OCI-LY7 (cell line): ENCODE data around the gene UBR2. TPM values are rescaled to one million over a fixed set of nuclear protein-coding genes. Genes with fewer than 3 reads are reported as not detected.

Experiments used
- BruUV-seq: library from RNA; stranded (reverse); fragments of 400-500 nt; replicated peaks from 2 replicates; lab custom pipeline; 2021; lab: Mats Ljungman, UMichigan
- CTCF ChIA-PET: fragments of 300-600 bp; sonication (Branson Sonifier 250); formaldehyde crosslinking; loops from one replicate; lab custom pipeline; 2022; ENCODE audit warnings: antibody characterized with exemption; ENCODE audit not compliant: unreplicated experiment; lab: Charles Lee
- POLR2A ChIA-PET: fragments of 300-600 bp; sonication (Branson Sonifier 250); formaldehyde crosslinking; loops from one replicate; lab custom pipeline; 2022; ENCODE audit warnings: antibody characterized with exemption; lab: Charles Lee
- DNase-seq: peaks from one replicate; pipeline ENCODE4 v3.0.0-alpha.2; 2015; ENCODE audit warnings: low spot score
- H2AFZ ChIP-seq: fragments of 200-600 bp; sonication (generic), shearing (Covaris generic); 2 replicates; pipeline ENCODE4 v1.6.1; 2014; ENCODE audit warnings: mild to moderate bottlenecking, antibody characterized with exemption, low read length, moderate library complexity
- H3K27ac ChIP-seq: fragments of 200-600 bp; sonication (generic); 2 replicates; pipeline ENCODE4 v1.5.1; 2014; ENCODE audit warnings: mixed run types, low read depth, mild to moderate bottlenecking, moderate library complexity, low read length, inconsistent platforms; ENCODE audit not compliant: poor library complexity, severe bottlenecking
- H3K36me3 ChIP-seq: fragments of 200-600 bp; sonication (generic); 2 replicates; pipeline ENCODE4 v1.6.1; 2014; ENCODE audit warnings: mild to moderate bottlenecking, antibody characterized with exemption, low read length, moderate library complexity, mixed read lengths; ENCODE audit not compliant: insufficient read depth
- H3K4me1 ChIP-seq: fragments of 200-600 bp; sonication (generic); 2 replicates; pipeline ENCODE4 v1.5.1; 2014; ENCODE audit warnings: mild to moderate bottlenecking, low read length; ENCODE audit not compliant: insufficient read depth, poor library complexity, severe bottlenecking
- H3K4me2 ChIP-seq: fragments of 200-600 bp; sonication (generic); 2 replicates; pipeline ENCODE4 v1.6.1; 2014; ENCODE audit warnings: mild to moderate bottlenecking, low read length
- H3K4me3 ChIP-seq: fragments of 200-600 bp; sonication (generic); 2 replicates; pipeline ENCODE4 v1.5.1; 2014; ENCODE audit warnings: mild to moderate bottlenecking, low read depth, low read length; ENCODE audit not compliant: poor library complexity, severe bottlenecking
- H3K79me2 ChIP-seq: fragments of 200-600 bp; sonication (generic); 2 replicates; pipeline ENCODE4 v1.6.1; 2016; ENCODE audit warnings: low read depth, mild to moderate bottlenecking, low read length, moderate library complexity, mixed read lengths; ENCODE audit not compliant: insufficient read depth
- H3K9me2 ChIP-seq: fragments of 200-600 bp; sonication (generic); 2 replicates; pipeline ENCODE4 v1.6.1; 2016; ENCODE audit warnings: mild to moderate bottlenecking, low read length, mixed read lengths; ENCODE audit not compliant: insufficient read depth
- H3K9me3 ChIP-seq: fragments of 200-600 bp; sonication (generic); 2 replicates; pipeline ENCODE4 v1.6.1; 2014; ENCODE audit warnings: mild to moderate bottlenecking, mixed run types, low read length, mixed read lengths
- H4K20me1 ChIP-seq: fragments of 200-600 bp; sonication (generic); 2 replicates; pipeline ENCODE4 v1.6.1; 2014; ENCODE audit warnings: mild to moderate bottlenecking, antibody characterized with exemption, low read length, moderate library complexity, mixed read lengths; ENCODE audit not compliant: insufficient read depth
- EZH2phosphoT487 ChIP-seq: fragments of 200-600 bp; sonication (generic); IDR thresholded peaks from 2 replicates; pipeline ENCODE4 v1.6.1; 2018; ENCODE audit warnings: low read depth, borderline replicate concordance, mild to moderate bottlenecking, mixed run types, antibody characterized with exemption, low read length, moderate library complexity, mixed read lengths
- intact Hi-C: fragments of 100-400 bp; cut with micrococcal nuclease; formaldehyde crosslinking; loops from one replicate; pipeline ENCODE4 v1.10.0; 2022; ENCODE audit not compliant: unreplicated experiment
- total RNA-seq, 2 experiments: library from RNA; depleted of rRNA in 1 of 2; stranded (reverse); fragments of >200 nt in 1 of 2; shearing (Covaris generic) in 1 of 2; gene quantifications; 2 replicates each; pipeline ENCODE4 v1.2.3, GENCODE V29; 2014 to 2022
- TF ChIP-seq, protein P1 (sequence below): fragments of 200-600 bp; sonication (generic); conservative IDR thresholded peaks from 2 replicates; pipeline ENCODE4 v1.5.1; 2014; ENCODE audit warnings: mild to moderate bottlenecking, antibody characterized with exemption, low read length, moderate library complexity, mixed read lengths

Gene UBR2
- total RNA-seq, 2 experiments from 2014 or later, result 17.1 to 26.7 TPM

DNA sequence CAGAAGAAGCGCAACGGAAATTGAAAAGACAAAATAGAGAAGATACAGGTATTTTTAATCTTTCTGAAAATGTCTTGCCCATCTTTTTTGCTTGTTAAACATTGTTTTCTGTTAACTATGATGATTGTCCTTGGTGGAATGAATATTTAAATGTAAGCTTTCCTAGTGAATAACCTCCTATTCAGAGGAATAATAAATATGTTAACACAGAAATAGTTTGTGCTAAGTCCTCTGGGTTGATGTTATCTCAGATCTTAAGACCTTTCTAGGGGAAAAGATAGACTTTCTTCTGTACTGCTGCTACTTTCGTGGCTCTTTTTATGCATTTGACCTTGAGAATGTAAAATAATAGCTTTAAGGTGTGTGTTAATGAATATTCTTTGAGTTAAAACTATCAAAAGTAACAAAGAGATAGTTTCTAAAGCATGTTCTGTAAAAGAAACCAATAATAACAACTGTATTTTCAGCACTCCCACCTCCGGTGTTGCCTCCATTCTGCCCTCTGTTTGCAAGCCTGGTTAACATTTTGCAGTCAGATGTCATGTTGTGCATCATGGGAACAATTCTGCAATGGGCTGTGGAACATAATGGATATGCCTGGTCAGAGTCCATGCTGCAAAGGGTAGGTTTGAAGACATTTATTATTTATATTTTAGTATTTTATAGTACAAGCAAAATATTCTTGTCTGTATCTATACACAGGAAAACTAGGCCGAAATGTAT is 88.4 kb downstream of the UBR2 start:
- Histone ChIP-seq H3K4me2 (no peak overlapping the region), H2AFZ (no peak overlapping the region), H3K27ac (no peak overlapping the region), H3K36me3 (peaks cover 63% of the 10 kb centered on the region), H3K79me2 (no peaks in the 10 kb centered on the region), H3K4me1 (no peaks in the 10 kb centered on the region), H3K9me3 (no peaks in the 10 kb centered on the region), H3K4me3 (no peak overlapping the region), H3K9me2 (no peaks in the 10 kb centered on the region), H4K20me1 (no peaks in the 10 kb centered on the region)
- ChIA-PET POLR2A (interaction anchor here (0.6 kb wide), 1 partner anchor 200 kb away, joined by 4 read pairs; no protein-coding TSS in a partner anchor), CTCF (no interaction called here)
- DNase-seq, result no peak
- TF ChIP-seq, protein P1, sequence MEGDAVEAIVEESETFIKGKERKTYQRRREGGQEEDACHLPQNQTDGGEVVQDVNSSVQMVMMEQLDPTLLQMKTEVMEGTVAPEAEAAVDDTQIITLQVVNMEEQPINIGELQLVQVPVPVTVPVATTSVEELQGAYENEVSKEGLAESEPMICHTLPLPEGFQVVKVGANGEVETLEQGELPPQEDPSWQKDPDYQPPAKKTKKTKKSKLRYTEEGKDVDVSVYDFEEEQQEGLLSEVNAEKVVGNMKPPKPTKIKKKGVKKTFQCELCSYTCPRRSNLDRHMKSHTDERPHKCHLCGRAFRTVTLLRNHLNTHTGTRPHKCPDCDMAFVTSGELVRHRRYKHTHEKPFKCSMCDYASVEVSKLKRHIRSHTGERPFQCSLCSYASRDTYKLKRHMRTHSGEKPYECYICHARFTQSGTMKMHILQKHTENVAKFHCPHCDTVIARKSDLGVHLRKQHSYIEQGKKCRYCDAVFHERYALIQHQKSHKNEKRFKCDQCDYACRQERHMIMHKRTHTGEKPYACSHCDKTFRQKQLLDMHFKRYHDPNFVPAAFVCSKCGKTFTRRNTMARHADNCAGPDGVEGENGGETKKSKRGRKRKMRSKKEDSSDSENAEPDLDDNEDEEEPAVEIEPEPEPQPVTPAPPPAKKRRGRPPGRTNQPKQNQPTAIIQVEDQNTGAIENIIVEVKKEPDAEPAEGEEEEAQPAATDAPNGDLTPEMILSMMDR, result no peak
- TF ChIP-seq EZH2phosphoT487, result no peak
- no TSS peak for BruUV-seq
- intact Hi-C loops, result no loop called here

DNA sequence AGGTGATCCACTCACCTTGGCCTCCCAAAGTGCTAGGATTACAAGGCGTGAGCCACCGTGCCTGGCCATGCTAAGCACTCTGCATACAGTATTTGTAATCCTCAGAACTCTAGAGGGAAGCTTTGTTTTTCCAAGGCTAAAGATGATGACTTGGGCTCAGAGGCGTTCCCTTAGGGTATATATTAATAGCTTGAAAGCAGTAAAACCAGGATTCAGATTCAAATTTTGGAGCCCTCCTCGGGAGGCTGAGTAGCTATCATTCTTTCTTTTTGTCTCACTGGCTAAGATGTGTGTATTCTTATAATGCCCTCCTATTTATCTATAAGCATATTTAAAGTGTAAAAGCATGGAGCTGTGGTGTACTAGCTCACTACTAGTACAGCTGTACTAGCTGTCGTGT is 90.0 kb downstream of the UBR2 start:
- Histone ChIP-seq H3K4me2 (no peak overlapping the region), H3K36me3 (peaks cover 69% of the 10 kb centered on the region), H4K20me1 (no peaks in the 10 kb centered on the region), H3K9me2 (no peaks in the 10 kb centered on the region), H3K4me3 (no peak overlapping the region), H3K9me3 (no peaks in the 10 kb centered on the region), H3K27ac (no peak overlapping the region), H3K79me2 (no peaks in the 10 kb centered on the region), H2AFZ (no peak overlapping the region), H3K4me1 (no peaks in the 10 kb centered on the region)
- TF ChIP-seq, protein P1, result no peak
- TF ChIP-seq EZH2phosphoT487, result no peak
- no TSS peak for BruUV-seq
- POLR2A ChIA-PET, result interaction anchor here (0.5 to 0.6 kb wide), 3 partner anchors 24 to 988 kb away, joined by 3 to 4 read pairs (median 3); no protein-coding TSS in a partner anchor
- CTCF ChIA-PET, result no interaction called here
- no peak for DNase-seq
- intact Hi-C loops, result no loop called here

DNA sequence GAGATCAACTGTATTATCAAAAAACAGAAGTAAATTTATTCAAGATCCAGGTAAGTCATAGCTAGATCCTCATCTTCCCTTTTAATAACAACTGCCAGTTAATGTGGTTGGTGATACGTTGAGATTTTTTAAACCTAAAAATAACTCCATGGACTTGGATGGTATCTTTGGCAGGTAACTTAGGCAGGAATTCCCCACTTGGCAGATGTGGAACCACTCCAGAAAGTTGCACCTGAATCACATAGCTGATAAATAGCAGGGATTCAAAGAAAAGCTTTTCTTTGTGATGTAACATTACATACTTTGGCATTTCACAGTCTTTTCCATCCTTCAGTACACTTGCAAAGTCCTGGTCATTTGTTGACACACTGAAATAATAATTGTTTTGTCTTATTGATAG is 96.0 kb downstream of the UBR2 start:
- ChIA-PET POLR2A (interaction anchor here (0.6 kb wide), 1 partner anchor 30 kb away, joined by 4 read pairs; no protein-coding TSS in a partner anchor), CTCF (no interaction called here)
- Histone ChIP-seq H3K9me3 (no peaks in the 10 kb centered on the region), H4K20me1 (no peaks in the 10 kb centered on the region), H3K4me3 (no peak overlapping the region), H3K9me2 (no peaks in the 10 kb centered on the region), H3K36me3 (peaks cover 80% of the 10 kb centered on the region), H3K27ac (no peak overlapping the region), H3K4me2 (no peak overlapping the region), H3K79me2 (no peaks in the 10 kb centered on the region), H3K4me1 (no peaks in the 10 kb centered on the region), H2AFZ (no peak overlapping the region)
- intact Hi-C loops, result no loop called here
- no TSS peak for BruUV-seq
- no peak for DNase-seq
- TF ChIP-seq, protein P1, result no peak
- TF ChIP-seq EZH2phosphoT487, result no peak
